ENCODE data around the gene POLDIP2.

POLDIP2 gene, protein sequence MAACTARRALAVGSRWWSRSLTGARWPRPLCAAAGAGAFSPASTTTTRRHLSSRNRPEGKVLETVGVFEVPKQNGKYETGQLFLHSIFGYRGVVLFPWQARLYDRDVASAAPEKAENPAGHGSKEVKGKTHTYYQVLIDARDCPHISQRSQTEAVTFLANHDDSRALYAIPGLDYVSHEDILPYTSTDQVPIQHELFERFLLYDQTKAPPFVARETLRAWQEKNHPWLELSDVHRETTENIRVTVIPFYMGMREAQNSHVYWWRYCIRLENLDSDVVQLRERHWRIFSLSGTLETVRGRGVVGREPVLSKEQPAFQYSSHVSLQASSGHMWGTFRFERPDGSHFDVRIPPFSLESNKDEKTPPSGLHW

DNA sequence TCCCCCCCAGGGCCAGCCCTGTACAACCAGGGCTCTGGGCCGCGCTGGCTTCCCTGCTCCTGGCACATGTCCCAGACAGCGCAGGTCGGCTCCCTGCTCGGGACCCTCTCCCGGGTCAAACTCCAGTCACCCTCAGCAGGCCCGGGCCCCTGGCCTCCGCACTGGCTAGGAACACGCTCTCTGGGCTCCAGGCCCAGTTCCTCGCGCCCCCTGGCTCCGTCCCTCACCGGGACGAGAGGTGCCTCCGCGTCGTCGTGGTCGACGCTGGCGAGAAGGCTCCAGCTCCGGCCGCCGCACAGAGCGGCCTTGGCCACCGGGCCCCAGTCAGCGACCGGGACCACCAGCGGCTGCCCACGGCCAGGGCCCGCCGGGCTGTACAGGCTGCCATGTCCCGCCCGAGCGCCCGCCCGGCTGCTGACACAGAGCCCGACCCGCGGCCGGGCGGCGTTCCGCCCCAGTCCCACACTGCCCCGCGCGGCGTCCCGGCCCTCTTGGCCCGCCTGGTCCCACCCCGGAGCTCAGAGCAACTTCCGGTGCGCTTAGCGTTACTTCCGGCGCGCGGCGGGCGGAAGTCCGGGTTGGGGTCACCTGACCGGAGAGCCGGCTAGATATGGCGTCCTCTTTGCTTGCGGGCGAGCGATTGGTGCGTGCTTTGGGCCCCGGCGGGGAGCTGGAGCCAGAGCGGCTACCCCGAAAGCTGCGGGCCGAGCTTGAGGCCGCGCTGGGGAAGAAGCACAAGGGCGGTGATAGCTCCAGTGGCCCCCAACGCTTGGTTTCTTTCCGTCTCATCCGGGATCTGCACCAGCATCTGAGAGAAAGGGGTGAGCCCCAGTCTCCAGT lies at the start of gene POLDIP2:
Gene POLDIP2 (minus strand): TSS at position 467 of the 840 bp plus-strand sequence. CDS start 79 bp downstream, at position 388.
- FAIRE-seq: peak; percentile 71

DNA sequence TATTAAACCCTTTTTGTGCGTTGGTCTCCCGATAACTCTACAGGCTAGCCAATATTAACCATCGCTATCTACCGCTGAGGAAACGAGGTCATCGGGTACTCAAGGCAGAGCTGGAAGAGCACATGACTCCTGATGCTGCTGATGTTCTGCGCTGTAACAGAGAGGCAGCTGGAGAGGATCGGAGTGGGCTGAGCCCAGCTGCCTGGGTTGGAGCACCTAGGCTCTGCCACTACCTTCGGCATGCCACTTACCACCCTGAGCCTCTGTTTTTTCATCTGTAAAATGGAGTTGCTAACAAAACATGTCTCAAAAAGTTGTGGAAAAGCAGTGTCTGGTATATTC lies 49.1 kb upstream of the POLDIP2 start:
- no peak for FAIRE-seq

DNA sequence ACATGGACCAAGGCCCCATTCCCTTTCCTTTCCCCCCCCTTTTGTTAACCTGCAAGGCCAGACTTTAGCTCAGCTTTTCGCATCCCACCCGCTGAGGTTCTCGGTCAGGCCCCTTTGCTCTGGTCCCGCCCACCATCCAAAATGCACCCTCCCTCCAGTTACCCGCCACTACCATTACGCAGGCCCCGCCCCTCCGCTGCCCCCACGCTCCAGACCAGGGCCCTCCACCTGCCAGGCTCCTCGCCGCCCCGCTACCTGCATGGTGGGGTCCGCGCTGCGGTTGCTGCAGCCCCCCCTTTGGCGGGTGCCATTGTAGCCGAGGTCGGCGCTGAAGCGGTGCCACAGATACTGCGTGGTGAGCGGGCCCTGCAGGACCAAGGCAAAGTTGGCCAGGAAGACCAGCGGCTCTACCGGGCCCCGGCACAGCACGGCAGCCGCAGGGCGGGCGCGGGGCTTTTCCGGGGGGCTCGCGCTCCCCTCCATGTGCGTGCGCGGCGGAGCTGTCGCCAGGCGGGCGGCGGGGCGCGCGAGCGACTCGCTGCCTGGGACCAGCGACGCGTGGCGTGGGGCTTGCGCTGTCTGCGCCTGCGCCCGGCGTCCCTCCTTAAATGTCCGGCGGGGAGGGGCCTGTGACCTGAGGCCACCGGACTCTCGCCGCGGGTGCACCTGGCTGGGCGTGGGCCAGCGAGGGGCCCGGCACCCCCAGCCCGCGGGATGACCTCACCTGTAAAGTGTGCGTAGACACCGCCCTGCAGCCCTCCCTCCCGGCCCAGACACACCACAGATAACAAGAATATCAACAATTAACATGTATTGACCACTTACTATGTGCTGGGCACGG lies 48.5 kb upstream of the POLDIP2 start, which contains the start of gene SLC46A1:
Gene SLC46A1 (minus strand): TSS at position 581 of the 841 bp plus-strand sequence. CDS start 98 bp downstream, at position 483.
- FAIRE-seq: peak; percentile 73

DNA sequence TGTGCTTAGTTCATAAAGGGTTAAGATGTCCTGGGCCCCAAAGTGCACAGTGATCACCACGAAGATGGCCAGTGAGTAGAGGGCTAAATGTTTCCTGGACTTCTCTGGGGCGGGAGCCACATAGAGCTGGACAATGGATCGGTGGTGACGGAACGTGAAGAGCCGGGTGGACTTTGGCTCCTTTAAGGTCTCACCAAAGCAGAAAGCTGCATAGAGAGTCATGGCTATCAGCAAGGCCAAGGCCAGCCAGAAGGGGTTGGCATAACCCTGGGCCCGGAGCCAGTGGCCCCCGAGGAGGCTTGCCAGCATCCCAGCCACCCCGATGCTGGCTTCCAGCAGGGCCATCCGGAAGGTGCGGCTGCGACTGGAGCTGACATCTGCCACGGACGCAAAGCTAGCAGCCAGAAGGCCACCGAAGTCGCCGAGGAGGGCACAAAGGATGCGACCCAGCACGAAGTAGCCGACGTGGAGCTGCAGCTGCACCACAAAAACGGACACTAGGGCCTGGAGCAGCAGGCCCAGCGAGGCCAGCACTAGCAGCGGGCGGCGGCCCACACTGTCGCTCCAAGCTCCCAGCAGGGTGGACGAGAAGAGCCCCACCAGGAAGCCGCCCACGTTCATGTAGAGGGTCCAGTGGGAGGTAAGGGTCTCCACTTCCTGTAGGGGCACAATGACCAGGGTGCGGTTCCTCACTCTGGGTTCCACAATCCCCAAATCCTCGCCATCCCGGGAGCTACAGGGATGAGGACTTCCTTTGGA lies 47.7 kb upstream of the POLDIP2 start:
- no peak for FAIRE-seq

DNA sequence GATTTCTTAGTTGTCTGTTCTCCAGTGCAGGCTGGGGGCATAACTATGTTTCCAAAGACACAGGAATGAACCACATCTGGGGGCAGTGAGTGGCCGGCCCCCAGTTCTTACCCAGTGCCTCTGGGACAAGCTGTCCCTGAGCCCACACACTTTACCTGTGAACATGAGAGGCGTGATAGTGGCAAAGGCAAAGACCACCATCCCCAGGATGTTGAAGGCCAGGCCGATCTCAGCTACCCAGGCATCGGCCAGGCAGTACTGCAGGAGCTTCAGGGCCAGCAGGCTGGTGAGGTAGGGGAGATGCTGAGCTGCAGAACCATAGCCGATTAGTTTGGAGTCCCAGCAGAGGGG lies 47.1 kb upstream of the POLDIP2 start:
- FAIRE-seq: no peak

DNA sequence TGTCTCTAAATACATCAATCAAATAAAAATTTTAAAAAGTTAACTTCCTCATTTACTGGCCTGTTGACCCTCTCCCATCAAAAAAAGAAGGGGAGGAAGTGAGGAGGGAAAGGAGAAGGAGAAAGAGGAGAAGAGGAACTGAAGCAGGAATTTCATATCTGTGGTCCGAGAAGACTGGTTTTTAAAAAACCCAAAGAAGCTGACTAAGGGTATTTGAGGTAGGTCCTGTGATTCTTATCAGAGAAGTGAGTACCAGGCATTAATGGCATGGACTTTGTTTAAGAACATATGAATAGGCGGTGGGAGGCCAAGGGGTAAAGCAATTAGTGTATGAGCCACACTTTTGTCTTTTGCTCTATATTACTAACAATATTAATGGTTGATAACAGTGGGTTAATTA lies 46.7 kb upstream of the POLDIP2 start:
- FAIRE-seq: no peak

DNA sequence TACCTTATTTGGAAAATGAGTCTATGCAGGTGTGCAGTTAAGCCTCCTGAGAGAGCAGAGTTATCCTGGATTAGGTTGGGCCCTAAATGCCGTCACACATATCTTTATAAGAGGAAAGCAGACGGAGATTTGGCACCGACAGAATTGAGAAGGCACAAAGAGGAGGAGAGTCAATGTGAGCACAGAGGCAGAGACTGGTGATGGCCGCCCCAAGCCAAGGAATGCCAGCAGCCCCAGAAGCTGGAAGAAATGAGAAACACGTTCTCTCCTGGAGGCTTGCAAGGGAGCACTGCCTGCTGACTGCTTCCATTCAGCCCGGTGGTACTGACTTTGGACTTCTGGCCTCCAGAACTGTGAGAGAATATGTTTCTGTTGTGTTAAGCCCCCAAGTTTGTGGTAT lies 45.5 kb upstream of the POLDIP2 start:
- FAIRE-seq: no peak

DNA sequence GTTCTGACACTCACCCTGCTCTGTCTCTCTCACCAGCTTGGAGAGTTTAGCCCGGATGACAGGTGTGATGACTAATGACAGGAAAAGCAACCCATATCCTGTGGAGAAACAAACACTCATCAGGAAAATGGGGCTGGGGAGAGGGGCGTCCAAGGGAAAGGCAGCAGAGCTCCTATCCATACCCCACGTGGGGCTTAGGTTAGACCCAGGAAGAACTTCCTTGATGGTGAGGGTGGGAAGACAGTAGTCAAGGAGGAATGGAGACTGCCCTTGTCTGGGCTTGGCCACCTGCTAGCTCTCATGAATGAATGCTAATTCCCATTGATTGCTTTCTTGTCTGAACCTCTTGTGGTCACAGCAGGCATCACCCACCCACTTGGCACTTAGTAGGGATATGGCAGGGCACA lies 44.9 kb upstream of the POLDIP2 start:
- no peak for FAIRE-seq

DNA sequence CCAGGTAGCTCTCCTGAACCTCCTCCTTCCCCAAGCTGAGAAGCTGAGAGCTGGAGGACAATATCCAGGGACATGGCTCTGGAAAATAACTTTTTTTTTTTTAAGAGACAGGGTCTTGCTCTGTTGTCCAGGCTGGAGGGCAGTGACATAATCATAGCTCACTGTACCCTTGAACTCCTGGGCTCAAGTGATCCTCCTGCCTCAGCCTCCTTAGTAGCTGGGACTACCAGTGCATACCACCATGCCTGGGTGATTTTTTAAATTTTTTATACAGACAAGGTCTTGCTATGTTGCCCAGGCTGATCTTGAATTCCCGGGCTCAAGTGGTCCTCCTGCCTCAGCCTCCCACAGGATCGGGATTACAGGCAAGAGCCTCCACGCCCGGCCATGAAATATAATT lies 42.5 kb upstream of the POLDIP2 start:
- FAIRE-seq: no peak

DNA sequence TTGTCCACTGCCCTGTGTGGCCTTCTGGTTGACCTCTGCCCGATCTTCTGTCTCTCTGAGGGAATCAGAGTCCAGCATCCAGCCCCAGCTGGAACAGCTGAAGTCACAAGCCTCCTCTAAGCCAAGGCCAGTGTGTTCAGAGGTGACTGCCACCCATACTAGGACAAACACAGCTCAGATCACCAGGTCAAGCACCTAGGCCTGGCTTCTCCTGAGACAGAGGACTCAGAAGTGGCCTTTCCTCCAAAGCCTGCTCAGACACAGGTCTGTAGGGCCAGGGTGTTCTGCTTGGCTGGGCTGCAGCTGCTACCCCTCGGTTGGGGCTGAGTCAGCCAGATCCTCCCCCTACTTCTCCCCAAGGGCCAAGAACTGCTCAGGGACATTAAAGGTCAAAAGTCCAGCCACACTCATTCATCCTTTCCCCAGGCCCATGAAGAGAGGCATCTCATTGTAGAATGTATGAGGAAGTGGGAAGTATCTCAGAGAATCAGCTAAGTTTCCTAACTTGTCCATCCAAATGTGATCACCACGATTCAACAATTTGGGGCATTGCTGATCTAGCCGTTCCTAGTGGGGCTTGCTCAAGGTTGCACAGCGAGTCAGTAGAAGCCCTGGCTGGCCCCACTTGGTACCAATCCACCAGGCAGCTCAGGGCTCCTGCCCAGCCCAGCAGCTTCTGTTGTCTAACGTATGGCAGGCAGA lies 41.1 kb upstream of the POLDIP2 start:
- FAIRE-seq: no peak

DNA sequence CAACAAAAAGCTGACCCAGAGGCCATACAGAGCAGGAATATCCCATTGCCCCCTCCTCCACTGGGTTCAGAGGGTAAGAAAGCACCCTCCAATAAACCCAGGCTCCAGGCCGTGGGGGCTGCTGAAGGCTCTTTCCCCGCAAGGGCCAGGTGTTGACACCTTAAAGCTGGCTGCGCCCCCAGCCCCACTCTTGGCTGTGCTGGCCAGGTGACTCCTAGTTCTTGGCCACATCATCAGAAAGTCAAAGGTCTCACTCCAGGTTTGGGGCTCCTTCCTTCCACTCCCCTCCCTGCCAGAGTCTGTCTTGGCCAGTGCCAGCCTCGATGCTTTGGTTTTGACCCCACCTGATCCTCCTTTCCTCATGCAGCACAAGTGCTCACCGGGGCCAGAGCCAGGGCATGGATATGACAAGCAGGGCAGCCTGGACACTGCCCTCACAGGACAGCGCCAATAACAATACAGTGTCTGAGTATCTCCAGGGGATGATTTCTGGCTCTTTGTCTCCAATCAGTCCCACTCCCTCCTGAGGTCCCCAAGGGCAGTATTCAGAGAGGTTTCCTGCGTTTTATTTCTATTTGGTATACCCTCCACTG lies 40.5 kb upstream of the POLDIP2 start:
- FAIRE-seq: no peak

DNA sequence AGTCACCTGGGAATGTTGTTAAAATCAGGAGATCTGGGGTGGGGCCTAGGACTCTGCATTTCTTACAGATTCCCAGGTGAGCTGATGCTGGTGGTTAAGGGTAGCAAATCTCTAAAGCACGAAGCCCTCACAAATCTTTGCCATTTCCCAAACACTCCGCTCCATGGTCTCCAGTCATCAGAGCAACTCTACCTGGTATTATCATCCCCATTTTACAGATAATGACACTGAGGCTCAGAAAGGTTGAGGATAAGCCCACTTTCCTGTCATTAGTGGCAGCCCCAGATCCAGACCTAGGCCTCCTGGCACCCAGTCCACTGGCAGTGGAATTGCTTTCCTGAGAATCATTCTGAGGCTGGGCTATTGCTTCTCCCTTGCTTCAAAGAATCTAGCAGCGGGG lies 39.9 kb upstream of the POLDIP2 start:
- no peak for FAIRE-seq

DNA sequence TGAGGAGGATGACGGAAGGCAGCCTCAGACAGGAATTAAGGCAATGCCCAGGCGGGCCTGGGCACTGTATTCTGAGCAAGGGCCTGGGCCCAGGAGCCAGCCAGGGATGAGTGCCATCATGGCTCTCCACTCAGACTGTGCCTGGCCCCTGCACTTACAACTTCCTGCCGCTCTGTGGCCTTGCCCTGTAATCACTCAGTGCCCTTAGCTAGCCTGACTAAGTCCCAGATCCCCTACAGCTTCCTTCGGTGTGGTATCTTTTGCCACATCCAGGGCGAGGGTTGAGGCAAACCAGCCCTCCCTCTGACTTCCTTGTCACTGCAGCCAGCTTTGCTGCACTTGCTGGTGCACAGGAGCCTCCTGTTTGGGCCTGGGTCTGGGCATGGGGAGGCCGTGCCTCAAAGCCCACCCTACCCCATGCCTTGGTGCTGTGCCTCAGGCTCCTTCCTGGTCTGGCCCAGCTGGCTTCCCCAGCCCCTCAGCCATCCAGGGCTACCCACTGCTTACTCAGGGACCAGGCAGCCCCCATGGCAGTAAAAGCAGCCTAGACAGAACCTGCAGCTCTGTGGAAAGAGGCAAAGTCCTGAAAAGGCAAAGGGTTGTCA lies 39.4 kb upstream of the POLDIP2 start:
- no peak for FAIRE-seq

DNA sequence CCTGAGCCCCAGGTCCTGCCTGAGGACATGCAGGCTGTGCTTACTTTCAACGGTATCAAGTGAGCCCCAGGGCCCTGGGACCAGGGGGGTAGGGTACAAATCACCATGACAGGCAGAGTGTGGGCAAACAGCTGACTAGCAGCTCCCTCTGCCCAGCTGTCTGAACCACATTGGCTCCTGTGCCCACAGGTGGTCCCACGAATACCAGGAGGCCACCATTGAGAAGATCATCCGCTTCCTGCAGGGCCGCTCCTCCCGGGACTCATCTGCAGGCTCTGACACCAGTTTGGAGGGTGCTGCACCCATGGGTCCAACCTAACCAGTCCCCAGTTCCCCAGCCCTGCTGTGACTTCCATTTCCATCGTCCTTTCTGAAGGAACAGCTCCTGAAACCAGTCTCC lies 38.6 kb upstream of the POLDIP2 start:
- no peak for FAIRE-seq

DNA sequence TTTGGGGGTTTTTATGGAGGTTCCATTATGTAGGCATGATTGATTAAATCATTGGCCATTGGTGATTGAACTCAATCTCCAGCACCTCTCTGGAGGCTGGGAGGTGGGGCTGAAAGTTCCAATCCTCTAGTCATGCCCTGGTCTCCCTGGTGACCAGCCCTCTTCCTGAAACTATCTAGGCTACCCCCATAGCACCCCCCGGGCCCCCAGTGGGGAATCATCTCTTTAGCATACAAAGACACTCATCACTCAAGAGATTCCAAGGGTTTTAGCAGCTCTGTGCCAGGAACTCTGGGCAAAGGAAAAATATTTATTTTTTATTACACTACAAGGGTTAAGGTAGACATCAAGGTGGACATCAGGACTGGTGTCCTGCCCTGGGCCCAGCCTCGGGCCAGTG lies 38.1 kb upstream of the POLDIP2 start:
- FAIRE-seq: no peak

DNA sequence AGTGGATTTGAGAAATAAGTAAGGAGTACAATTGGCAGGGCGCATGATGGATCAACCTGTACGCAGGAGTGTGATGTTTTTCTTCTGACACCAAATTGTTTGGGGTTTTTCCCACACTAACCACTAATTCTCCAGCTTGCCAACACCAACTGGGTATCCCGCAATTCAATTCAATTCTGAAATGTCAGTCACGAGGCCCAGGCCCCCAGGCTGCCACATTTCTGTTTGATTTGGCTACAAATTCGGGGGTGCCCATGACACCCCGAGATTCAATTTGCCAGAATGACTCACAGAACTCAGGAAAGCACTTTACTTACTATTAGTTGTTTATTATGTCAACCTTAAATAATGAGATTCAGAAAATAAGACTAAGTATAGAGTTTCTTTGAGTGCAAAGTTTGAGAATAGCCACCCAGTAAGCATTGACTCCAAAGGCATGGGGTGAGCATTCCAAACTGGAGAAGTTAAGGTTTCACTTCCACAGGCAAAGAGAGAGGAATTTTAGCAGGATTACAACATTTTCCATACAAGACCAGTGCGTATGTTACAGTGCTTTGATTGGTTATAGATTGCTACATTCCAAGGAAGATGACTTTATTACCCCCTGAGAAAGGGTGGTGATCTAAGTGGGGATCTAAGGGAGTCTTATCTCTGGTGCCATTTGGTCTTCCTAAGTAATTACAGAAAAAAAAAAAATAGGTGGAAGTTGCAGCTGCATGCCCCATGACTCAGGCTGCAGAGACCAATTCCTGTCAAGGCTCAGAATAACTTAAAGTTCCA lies 37.2 kb upstream of the POLDIP2 start:
- peak; percentile 28 for FAIRE-seq

DNA sequence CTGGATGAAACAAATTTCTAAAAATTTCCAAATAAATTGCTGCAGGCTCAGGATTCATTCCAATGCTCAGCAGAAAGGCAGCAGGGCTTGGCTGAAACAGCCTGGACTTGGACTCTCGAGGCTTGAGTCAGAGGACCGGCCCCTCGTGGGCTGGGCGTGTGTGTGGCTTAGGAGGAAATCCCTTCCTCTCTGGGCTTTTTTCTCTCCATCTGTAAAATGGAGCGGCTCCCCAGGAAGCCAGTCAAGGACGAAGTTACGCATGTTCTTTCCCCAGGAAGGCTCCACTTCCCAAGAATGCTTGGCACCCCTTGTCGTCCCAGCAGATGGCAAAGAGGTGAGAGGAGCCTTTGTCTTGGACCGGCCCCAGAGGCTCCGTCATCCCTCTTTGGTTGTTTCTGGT lies 35.2 kb upstream of the POLDIP2 start:
- FAIRE-seq: no peak

DNA sequence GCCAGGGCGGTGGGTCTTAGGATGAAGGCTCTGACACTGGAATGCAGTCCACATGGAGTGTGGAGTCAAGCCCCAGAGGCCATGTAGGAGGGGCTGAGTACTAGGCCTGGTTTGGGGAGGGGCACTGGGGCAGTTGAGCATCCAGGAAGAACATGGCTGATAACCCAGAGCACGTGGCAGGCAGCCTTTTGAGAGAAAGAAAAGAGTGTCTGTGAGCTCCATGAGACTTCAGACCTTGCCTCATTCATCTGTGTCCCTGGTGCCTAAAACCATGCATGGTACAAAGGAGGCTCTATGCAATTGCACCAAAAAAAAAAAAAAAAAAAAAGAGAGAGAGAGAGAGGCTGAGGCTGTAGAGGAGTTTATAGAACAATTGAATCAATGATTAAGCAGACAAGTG lies 34.1 kb upstream of the POLDIP2 start:
- no peak for FAIRE-seq

DNA sequence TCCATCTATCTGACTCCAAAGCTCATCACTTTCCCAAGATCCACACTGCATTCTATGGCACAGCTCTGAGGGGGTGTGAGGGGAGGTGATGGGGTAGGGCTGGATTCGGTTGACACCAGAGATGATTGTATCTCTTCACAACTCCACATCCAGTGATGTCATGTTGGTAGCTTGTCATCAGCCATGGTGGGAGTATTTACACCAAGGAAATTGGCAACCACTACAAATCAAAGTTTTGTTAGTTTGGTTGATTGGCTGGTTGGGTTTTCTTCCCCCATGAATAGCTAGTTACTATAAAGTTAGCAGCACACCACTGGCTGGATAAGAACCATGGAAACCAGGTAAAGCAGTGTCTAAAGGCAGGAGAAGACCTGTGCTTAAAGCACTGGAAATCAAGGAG lies 33.7 kb upstream of the POLDIP2 start:
- no peak for FAIRE-seq

DNA sequence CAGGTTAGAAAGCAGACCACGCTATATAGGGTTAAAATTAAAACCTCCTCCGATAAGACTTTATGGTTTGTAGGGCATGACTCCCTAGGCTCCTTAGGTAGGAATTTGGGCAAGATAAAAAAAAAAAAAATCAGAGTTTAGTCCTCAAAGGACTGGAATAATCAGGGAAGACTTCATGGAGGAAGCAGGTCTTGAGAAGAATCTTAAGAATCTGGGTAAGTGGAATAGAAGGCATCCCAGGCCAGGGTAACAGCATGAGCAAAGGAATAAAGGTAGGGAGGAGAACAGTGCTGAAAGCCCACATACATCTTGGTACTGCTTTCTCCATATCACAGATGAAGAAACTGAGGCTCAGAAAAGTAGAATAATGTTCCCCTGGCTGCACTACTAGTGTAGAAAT lies 33.2 kb upstream of the POLDIP2 start:
- FAIRE-seq: no peak

All from G401.6 (cell line).